Measurements from ENCODE around the gene CCR7. TPM values are rescaled to one million over a fixed set of nuclear protein-coding genes. Genes with fewer than 3 reads are reported as not detected.

Gene CCR7
- total RNA-seq, 1 experiment from 2014 or later = 0.57 TPM

DNA sequence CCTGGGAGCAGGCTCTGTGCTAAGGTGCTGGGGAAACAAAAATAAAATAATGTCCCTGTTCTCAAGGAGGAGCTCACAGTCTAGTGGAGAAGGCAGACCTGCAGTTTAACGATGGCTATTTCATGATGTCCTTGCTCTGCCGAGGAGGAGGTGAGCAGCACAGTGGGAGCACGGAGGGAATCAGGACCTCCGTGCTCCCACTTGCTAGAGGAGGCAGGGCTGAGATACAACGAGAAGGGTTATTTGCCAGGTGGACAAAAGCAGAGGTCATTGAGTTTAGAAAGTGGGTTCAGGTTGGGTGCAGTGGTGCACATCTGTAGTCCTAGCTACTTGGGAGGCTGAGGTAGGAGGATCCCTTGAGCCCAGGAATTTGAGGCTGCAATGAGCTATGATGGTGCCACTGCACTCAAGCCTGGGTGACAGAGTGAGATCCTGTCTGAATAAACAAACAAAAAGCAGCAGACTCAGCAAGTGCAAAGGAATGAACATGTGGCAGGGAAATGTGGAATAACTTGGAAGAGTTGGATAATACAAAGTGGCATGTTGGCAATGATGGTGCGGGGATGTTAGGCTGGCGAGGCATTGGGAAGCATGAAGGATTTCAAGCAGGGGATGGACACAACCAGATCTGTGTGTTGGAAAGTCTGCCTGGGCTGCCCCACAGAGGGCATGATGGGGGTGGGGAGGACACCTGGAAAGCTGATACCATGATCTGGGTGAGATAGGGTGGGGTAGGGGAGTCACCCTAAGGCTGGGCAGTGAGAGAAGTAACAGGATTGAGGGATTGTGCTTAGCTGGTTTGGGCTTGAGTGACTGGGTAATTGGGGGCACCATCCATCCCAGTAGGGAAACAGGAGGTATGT is 51.0 kb downstream of the CCR7 start (continued):
- TF ChIP-seq, protein P1, sequence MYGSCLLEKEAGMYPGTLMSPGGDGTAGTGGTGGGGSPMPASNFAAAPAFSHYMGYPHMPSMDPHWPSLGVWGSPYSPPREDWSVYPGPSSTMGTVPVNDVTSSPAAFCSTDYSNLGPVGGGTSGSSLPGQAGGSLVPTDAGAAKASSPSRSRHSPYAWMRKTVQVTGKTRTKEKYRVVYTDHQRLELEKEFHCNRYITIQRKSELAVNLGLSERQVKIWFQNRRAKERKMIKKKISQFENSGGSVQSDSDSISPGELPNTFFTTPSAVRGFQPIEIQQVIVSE (CRISPR knock-in tag; IDR thresholded peaks at IDR 0.05; ENCODE audit: borderline replicate concordance) = no peak
- TF ChIP-seq, protein P2, sequence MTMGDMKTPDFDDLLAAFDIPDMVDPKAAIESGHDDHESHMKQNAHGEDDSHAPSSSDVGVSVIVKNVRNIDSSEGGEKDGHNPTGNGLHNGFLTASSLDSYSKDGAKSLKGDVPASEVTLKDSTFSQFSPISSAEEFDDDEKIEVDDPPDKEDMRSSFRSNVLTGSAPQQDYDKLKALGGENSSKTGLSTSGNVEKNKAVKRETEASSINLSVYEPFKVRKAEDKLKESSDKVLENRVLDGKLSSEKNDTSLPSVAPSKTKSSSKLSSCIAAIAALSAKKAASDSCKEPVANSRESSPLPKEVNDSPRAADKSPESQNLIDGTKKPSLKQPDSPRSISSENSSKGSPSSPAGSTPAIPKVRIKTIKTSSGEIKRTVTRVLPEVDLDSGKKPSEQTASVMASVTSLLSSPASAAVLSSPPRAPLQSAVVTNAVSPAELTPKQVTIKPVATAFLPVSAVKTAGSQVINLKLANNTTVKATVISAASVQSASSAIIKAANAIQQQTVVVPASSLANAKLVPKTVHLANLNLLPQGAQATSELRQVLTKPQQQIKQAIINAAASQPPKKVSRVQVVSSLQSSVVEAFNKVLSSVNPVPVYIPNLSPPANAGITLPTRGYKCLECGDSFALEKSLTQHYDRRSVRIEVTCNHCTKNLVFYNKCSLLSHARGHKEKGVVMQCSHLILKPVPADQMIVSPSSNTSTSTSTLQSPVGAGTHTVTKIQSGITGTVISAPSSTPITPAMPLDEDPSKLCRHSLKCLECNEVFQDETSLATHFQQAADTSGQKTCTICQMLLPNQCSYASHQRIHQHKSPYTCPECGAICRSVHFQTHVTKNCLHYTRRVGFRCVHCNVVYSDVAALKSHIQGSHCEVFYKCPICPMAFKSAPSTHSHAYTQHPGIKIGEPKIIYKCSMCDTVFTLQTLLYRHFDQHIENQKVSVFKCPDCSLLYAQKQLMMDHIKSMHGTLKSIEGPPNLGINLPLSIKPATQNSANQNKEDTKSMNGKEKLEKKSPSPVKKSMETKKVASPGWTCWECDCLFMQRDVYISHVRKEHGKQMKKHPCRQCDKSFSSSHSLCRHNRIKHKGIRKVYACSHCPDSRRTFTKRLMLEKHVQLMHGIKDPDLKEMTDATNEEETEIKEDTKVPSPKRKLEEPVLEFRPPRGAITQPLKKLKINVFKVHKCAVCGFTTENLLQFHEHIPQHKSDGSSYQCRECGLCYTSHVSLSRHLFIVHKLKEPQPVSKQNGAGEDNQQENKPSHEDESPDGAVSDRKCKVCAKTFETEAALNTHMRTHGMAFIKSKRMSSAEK (CRISPR knock-in tag; IDR thresholded peaks at IDR 0.05; ENCODE audit: borderline replicate concordance) = no peak
- TF ChIP-seq GTF2I (CRISPR knock-in tag; conservative IDR thresholded peaks at IDR 0.05) (no peak), TEAD1 (CRISPR knock-in tag; IDR thresholded peaks at IDR 0.05) (no peak), CREM (CRISPR knock-in tag; IDR thresholded peaks at IDR 0.05) (no peak), PRRX2 (CRISPR knock-in tag; IDR thresholded peaks at IDR 0.05) (no peak), SOX15 (CRISPR knock-in tag; IDR thresholded peaks at IDR 0.05) (no peak), GRHL2 (CRISPR knock-in tag; IDR thresholded peaks at IDR 0.05; ENCODE audit: insufficient replicate concordance, severe bottlenecking) (no peak)
- TF ChIP-seq, protein P3, sequence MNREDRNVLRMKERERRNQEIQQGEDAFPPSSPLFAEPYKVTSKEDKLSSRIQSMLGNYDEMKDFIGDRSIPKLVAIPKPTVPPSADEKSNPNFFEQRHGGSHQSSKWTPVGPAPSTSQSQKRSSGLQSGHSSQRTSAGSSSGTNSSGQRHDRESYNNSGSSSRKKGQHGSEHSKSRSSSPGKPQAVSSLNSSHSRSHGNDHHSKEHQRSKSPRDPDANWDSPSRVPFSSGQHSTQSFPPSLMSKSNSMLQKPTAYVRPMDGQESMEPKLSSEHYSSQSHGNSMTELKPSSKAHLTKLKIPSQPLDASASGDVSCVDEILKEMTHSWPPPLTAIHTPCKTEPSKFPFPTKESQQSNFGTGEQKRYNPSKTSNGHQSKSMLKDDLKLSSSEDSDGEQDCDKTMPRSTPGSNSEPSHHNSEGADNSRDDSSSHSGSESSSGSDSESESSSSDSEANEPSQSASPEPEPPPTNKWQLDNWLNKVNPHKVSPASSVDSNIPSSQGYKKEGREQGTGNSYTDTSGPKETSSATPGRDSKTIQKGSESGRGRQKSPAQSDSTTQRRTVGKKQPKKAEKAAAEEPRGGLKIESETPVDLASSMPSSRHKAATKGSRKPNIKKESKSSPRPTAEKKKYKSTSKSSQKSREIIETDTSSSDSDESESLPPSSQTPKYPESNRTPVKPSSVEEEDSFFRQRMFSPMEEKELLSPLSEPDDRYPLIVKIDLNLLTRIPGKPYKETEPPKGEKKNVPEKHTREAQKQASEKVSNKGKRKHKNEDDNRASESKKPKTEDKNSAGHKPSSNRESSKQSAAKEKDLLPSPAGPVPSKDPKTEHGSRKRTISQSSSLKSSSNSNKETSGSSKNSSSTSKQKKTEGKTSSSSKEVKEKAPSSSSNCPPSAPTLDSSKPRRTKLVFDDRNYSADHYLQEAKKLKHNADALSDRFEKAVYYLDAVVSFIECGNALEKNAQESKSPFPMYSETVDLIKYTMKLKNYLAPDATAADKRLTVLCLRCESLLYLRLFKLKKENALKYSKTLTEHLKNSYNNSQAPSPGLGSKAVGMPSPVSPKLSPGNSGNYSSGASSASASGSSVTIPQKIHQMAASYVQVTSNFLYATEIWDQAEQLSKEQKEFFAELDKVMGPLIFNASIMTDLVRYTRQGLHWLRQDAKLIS (CRISPR knock-in tag; IDR thresholded peaks at IDR 0.05; ENCODE audit: borderline replicate concordance) = no peak

DNA sequence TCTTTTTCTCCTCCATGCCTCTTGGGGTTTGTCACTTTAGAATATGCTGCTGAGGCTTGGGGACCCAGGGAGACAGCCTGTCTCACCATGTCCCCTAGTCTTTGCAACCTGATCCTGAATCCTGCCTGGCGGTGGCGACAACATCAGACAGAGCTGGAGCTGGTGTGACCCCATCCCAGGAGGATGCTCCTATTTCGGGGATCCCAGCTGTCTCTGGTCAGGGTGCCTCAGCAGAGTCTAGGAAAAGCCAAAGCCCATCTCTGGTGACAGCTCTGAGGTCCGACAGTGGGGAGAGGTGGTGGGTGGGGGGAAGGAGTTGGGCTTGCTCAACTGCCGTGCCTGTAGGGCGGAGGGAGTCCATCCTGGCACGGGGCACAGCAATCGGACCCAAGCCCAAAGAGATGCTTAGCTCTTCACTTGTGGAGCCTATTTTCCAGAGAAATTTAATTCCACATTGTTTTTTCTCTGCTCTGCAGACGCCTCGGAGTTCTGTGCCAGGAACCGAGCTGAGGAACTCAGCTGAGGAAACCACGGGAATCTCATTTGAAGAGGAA is 53.5 kb downstream of the CCR7 start:
- ATAC-seq (no peak), DNase-seq (ENCODE audit: low spot score) (no peak)
- Mint-ChIP-seq H3K9me3 (no peaks in the 10 kb centered on the region), H3K27me3 (ENCODE audit: low read depth) (no peaks in the 10 kb centered on the region), H3K36me3 (no peaks in the 10 kb centered on the region), H3K27ac (no peak overlapping the region), H3K4me3 (no peak overlapping the region), H3K4me1 (peaks cover 18% of the 10 kb centered on the region)
- TF ChIP-seq, protein P4, sequence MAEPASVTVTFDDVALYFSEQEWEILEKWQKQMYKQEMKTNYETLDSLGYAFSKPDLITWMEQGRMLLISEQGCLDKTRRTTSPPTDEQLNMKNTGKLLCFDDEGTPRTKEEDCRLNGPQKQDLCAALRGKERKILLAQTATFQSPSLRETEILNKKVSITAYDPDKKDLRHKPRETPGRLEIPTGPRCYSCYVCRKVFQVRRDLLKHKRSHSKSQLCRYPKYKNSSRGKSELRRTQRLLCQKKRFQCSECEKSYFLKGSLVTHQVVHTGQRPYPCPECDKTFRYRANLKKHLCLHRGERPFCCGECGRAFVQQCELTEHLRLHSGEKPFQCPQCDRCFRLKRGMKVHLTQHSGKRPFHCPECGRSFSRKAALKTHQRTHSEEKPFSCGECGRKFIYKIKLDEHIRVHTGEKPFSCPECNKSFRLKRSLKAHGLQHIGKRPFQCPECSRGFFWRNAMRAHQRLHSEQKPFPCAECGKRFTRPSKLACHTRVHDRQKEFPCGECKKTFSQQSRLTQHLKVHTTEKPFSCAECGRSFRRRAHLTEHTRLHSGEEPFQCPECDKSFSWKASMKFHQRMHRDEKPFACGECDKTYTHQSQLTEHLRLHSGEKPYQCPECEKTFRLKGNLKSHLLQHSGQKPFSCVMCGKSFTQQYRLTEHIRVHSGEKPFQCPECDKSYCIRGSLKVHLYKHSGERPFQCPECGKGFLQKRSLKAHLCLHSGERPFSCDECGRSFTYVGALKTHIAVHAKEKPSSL (CRISPR knock-in tag; conservative IDR thresholded peaks at IDR 0.05) = no peak
- TF ChIP-seq GTF2I (CRISPR knock-in tag; conservative IDR thresholded peaks at IDR 0.05) (no peak), RORB (CRISPR knock-in tag; IDR thresholded peaks at IDR 0.05) (no peak), ELF4 (CRISPR knock-in tag; IDR thresholded peaks at IDR 0.05; ENCODE audit: low read depth) (no peak), TEAD1 (CRISPR knock-in tag; IDR thresholded peaks at IDR 0.05) (no peak), TP53 (CRISPR knock-in tag; IDR thresholded peaks at IDR 0.05) (no peak), SMAD3 (CRISPR knock-in tag; IDR thresholded peaks at IDR 0.05; ENCODE audit: borderline replicate concordance) (no peak), SOX15 (CRISPR knock-in tag; IDR thresholded peaks at IDR 0.05) (no peak), ZNF138 (CRISPR knock-in tag; conservative IDR thresholded peaks at IDR 0.05) (no peak)
- TF ChIP-seq, protein P5, sequence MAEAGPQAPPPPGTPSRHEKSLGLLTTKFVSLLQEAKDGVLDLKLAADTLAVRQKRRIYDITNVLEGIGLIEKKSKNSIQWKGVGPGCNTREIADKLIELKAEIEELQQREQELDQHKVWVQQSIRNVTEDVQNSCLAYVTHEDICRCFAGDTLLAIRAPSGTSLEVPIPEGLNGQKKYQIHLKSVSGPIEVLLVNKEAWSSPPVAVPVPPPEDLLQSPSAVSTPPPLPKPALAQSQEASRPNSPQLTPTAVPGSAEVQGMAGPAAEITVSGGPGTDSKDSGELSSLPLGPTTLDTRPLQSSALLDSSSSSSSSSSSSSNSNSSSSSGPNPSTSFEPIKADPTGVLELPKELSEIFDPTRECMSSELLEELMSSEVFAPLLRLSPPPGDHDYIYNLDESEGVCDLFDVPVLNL (CRISPR knock-in tag; IDR thresholded peaks at IDR 0.05; ENCODE audit: borderline replicate concordance, low read depth) = no peak
- TF ChIP-seq, protein P1 (CRISPR knock-in tag; IDR thresholded peaks at IDR 0.05; ENCODE audit: borderline replicate concordance) = no peak
- TF ChIP-seq, protein P6, sequence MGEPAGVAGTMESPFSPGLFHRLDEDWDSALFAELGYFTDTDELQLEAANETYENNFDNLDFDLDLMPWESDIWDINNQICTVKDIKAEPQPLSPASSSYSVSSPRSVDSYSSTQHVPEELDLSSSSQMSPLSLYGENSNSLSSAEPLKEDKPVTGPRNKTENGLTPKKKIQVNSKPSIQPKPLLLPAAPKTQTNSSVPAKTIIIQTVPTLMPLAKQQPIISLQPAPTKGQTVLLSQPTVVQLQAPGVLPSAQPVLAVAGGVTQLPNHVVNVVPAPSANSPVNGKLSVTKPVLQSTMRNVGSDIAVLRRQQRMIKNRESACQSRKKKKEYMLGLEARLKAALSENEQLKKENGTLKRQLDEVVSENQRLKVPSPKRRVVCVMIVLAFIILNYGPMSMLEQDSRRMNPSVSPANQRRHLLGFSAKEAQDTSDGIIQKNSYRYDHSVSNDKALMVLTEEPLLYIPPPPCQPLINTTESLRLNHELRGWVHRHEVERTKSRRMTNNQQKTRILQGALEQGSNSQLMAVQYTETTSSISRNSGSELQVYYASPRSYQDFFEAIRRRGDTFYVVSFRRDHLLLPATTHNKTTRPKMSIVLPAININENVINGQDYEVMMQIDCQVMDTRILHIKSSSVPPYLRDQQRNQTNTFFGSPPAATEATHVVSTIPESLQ (CRISPR knock-in tag; IDR thresholded peaks at IDR 0.05) = no peak
- ChIA-PET POLR2A (no interaction called here), CTCF (interaction anchor here (1.4 kb wide), 1 partner anchor 48 kb away, joined by 4 read pairs; no protein-coding TSS in a partner anchor)
